Esophagus (tissue), 2 donors: Measurements from ENCODE around the gene FRMPD3. TPM values are rescaled to one million over a fixed set of nuclear protein-coding genes. Genes with fewer than 3 reads are reported as not detected.

Experiments
- polyA plus RNA-seq, 2 donors: library from polyadenylated mRNA; stranded (reverse); fragments of 200-250 nt; gene quantifications; one replicate each; pipeline ENCODE4 v1.2.3, GENCODE V29; 2013
- donor health status: healthy with polysubstance abuse.
- donor health status: Bipolar disorder and iron deficiency.

The FRMPD3 gene
- polyA plus RNA-seq, 2 donors = 0.02 to 0.04 TPM

Other genes with a start within 250 kb of the FRMPD3 start
- gene NUP62CL, start 243.2 kb upstream of the FRMPD3 start, polyA plus RNA-seq = 1 to 10 TPM in 1 of 2 donors, under 1 TPM in 1; 0.94 to 2.0 TPM
- not detected for gene DNAAF6, start 243.0 kb upstream of the FRMPD3 start, polyA plus RNA-seq
- gene PRPS1, start 178.9 kb downstream of the FRMPD3 start, polyA plus RNA-seq = 10 to 100 TPM in 1 of 2 donors, 1 to 10 TPM in 1; 2.7 to 10.2 TPM